ENCODE results near the gene CARHSP1. TPM values are rescaled to one million over a fixed set of nuclear protein-coding genes. Genes with fewer than 3 reads are reported as not detected.

Gene CARHSP1
- total and polyA plus RNA-seq, 8 donors = 19.8 to 78.7 (median 32.3) TPM

DNA sequence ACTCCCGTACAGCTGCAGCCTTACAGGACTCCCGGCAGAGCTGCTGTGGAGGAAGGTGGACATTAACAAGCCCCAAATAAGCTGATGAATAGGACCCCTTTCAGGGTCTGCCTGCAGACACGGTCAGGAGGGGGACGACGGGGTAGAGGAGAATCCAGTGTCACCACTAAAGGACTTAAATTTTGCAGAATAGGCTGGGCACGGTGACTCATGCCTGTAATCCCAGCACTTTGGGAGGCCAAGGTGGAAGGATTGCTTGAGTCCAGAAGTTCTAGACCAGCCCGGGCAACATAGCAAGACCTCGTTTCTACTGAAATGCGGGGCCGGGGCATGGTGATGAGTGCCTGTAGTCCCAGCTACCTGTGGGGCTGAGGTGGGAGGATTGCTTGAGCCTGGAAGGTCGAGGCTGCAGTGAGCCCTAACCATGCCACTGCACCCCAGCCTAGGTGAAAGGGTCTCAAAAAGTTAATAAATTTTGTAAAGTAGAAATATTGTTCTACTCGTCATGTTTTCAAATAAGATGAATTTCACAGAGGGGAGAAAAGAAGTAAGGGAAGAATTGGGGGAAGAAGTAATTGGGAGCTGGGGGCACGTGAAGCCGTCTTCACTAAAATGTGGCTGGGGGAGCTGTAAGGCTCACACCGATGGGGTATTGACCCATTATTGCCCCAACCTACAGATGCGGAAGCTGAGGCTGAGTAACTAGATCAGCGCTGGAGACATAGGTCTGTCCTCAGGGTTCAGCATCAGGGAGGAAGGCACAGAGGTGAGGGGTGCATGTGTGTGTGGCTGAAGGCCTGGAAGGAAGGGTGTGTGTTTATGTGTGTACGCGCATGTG, 18.0 kb upstream of the CARHSP1 start:
- Histone ChIP-seq H3K36me3 (peaks cover 0 to 15% (median under 1%) of the 10 kb centered on the region in 3 donors), H3K4me3 (no peak overlapping the region), H3K27ac (no peak overlapping the region), H3K27me3 (no peaks in the 10 kb centered on the region), H3K9me3 (no peaks in the 10 kb centered on the region), H3K4me1 (peaks cover 0 to 5% (median 3%) of the 10 kb centered on the region in 3 donors)
- WGBS, 2 donors = 62 to 66% methylated on average over 19 of the region's 19 CpGs
- FAIRE-seq (no peak), ATAC-seq (no peak), DNase-seq (peak in 1 of 6 donors; percentile 32)
- TF ChIP-seq, protein P1, sequence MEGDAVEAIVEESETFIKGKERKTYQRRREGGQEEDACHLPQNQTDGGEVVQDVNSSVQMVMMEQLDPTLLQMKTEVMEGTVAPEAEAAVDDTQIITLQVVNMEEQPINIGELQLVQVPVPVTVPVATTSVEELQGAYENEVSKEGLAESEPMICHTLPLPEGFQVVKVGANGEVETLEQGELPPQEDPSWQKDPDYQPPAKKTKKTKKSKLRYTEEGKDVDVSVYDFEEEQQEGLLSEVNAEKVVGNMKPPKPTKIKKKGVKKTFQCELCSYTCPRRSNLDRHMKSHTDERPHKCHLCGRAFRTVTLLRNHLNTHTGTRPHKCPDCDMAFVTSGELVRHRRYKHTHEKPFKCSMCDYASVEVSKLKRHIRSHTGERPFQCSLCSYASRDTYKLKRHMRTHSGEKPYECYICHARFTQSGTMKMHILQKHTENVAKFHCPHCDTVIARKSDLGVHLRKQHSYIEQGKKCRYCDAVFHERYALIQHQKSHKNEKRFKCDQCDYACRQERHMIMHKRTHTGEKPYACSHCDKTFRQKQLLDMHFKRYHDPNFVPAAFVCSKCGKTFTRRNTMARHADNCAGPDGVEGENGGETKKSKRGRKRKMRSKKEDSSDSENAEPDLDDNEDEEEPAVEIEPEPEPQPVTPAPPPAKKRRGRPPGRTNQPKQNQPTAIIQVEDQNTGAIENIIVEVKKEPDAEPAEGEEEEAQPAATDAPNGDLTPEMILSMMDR (IDR thresholded peaks at IDR 0.05) = no peak
- intact Hi-C loops (cut with DNase I) = no loop called here

DNA sequence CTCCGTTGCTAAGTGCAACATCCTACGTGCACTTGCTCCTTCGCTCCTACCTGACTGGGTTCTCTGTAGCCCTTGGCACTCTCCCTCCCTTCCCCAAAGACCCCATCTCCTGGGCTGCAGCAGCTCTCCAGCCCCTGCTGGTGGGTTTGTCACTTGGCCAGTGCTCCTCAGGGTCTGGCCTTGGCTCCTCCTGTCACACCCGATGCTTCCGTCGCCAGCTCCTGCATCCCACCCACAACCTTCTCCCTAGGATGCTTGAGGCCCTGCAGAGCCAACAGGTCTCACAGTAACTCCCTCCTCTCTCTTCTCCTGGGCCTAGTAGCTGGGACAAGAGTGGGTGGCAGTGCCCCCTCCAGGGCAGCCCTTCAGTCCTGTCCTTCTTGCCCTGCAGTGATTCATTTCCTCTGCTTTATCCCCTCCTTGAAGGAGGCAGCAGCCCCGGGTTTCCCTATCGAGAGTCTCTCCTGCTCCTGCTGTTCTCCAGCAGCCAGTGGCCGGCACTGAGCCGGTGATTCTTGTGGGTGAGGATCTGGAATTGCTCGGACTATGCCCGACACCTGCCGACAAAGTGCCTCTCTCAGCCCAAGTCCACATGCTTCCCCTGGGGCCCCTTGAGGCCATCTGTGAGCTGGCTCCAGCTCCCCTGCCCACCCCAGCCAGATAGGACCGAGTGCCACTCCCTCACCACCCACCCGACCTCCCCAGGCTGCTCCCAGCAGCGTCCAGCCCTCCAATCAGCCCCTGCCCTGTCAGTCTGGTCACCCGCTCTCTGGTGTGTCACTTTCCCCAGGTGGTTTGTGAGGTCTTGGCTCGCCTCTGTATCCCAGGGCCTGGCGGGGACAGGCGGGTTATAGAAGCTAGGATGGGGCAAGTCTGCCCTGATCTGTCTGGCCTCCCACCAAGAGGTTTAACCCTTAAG, 17.1 kb upstream of the CARHSP1 start:
- H3K27me3 ChIP-seq = no peaks in the 10 kb centered on the region
- FAIRE-seq (no peak), ATAC-seq (peak; percentile 47 to 67 (median 54)), DNase-seq (peak in 2 of 6 donors; percentile 65 to 75)
- H3K4me3 ChIP-seq = no peak overlapping the region
- H3K4me1 ChIP-seq = peaks cover 0 to 5% (median 3%) of the 10 kb centered on the region in 3 donors
- WGBS, 2 donors = 7 to 9% methylated on average over 20 of the region's 20 CpGs
- TF ChIP-seq, protein P1 (IDR thresholded peaks at IDR 0.05) = no peak
- intact Hi-C loops (cut with DNase I) = no loop called here
- no peaks in the 10 kb centered on the region for H3K9me3 ChIP-seq
- peaks cover 0 to 7% (median 0%) of the 10 kb centered on the region in 3 donors for H3K36me3 ChIP-seq
- H3K27ac ChIP-seq = no peak overlapping the region

DNA sequence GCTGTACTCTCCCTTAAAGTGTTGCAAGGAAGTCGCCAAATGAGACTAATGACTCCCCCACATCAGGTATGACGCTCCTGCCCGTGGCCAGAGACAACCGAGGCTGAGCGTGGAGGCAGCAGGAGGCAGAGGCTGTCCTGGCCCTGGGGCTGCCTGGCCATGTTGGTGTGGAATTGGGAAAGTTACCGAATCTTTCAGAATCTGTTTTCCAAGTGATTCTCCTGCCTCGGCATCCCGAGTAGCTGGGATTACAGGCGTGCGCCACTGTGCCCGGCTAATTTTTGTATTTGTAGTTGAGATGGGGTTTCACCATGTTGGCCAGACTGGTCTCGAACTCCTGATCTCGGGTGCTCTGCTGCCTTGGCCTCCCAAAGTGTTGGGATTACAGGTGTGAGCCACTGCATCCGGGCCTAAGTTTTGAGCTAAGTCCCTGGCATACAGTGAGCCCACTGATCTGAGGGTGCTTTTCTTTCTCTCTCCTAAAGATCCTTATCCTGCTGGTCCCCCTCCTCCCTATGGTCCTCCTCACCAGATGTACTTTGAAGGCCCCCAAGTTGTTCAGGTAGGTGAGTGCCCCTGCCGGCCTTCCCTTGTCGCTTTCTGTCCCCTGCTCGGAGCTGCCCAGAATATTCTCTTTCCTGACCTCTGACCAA, 14.0 kb upstream of the CARHSP1 start:
- TF ChIP-seq, protein P1 (IDR thresholded peaks at IDR 0.05) = no peak
- no peaks in the 10 kb centered on the region for H3K9me3 ChIP-seq

DNA sequence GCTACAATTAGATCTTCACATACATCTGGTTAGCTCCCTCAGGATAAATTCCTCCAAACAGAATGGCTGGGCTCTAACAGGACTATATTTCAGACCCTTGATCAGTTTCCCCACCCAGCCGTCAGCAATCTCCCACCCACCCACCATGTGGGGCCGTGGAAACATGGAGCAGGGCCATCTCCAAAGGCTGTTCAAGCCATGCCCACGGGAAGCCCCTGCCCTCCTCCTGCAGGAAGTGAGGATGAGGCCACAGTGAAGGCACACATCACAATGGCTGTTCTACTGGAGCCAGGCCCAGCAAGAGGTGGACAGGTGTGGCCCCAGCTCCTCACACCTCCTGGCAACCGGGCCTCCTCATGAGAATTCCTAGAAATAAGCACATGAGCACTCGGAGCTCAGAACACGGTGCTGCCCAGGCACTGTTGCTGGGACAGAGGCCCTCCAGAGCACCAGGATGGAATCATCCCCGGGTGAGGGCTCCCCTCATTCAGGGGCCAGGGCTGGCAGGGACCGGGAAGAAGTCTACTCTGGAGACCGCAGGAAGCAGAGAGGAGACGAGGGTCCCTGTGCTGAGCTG, 13.3 kb upstream of the CARHSP1 start, which contains the start of gene LITAFD:
TSS of gene LITAFD (plus strand) at position 311 of the 577 bp plus-strand sequence. CDS start 2,005 bp downstream, outside the sequence.
- H3K4me3 ChIP-seq = no peak within 1 kb of the TSS
- DNase-seq (peak in 2 of 6 donors; percentile 43 to 48), FAIRE-seq (no peak), ATAC-seq (no peak)
- H3K36me3 ChIP-seq = no peaks in the 10 kb centered on the region
- WGBS, 2 donors = 63 to 67% methylated on average over 10 of the region's 10 CpGs
- peaks cover 0 to 8% (median 5%) of the 10 kb centered on the region in 3 donors for H3K4me1 ChIP-seq
- no peaks in the 10 kb centered on the region for H3K9me3 ChIP-seq
- TF ChIP-seq, protein P1 (IDR thresholded peaks at IDR 0.05) = no peak
- no peak within 1 kb of the TSS for H3K27ac ChIP-seq
- H3K27me3 ChIP-seq = no peaks in the 10 kb centered on the region
- intact Hi-C loops (cut with DNase I) = loop anchor here in 2 of 3 donors (5.0 kb wide), 2 partner anchors 225 to 315 kb away; no protein-coding TSS in a partner anchor

More for the DNA sequence above, 14.0 kb upstream of the CARHSP1 start:
- WGBS, 2 donors = 80 to 87% methylated on average over 17 of the region's 17 CpGs
- Histone ChIP-seq H3K4me3 (no peak overlapping the region), H3K36me3 (no peaks in the 10 kb centered on the region), H3K27ac (no peak overlapping the region), H3K4me1 (peaks cover 0 to 8% (median 5%) of the 10 kb centered on the region in 3 donors), H3K27me3 (no peaks in the 10 kb centered on the region)
- DNase-seq (peak in 2 of 6 donors; percentile 26 to 49), FAIRE-seq (no peak), ATAC-seq (no peak)
- intact Hi-C loops (cut with DNase I) = loop anchor here in 2 of 3 donors (5.0 kb wide), 2 partner anchors 226 to 316 kb away; no protein-coding TSS in a partner anchor

All from pancreas (tissue), 10 donors.